ENCODE results near the gene CD83. TPM values are rescaled to one million over a fixed set of nuclear protein-coding genes. Genes with fewer than 3 reads are reported as not detected.

Gene CD83
- total RNA-seq, 1 experiment from 2014 or later, result 15.2 TPM

DNA sequence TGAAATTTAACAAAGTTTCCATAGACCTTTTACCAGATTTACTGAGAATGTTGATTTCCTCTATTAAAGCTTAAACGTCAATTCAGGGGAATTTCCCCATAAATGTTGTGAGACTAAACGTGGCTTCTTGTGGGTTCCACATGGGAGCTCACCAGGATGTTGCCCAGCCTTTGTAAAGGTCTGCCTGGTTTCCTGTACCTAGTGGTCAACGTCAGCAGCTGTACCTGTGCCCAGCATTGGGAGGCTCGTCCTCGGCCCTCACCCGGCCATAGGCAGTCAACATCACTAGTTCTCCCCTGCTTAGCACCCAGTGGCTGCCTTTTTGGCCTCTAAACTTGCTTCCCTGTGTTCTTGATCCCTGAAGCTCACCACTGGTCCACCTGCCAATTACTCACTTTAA lies 22.1 kb upstream of the CD83 start:
- H3F3A ChIP-seq (ENCODE audit: low read length, unreplicated experiment), result no peaks in the 10 kb centered on the region
- H3K79me2 ChIP-seq (ENCODE audit: low read length), result no peaks in the 10 kb centered on the region
- H3K9ac ChIP-seq (ENCODE audit: low read length), result no peak overlapping the region
- POLR2A ChIA-PET (ENCODE audit: unreplicated experiment), result no interaction called here
- intact Hi-C loops (cut with micrococcal nuclease), result no loop called here
- H4K20me1 ChIP-seq (ENCODE audit: low read length), result no peaks in the 10 kb centered on the region
- H3K4me1 ChIP-seq (ENCODE audit: insufficient read depth, low read length), result no peaks in the 10 kb centered on the region
- no peak overlapping the region for H3K4me2 ChIP-seq (ENCODE audit: low read length)
- TF ChIP-seq, protein P1, sequence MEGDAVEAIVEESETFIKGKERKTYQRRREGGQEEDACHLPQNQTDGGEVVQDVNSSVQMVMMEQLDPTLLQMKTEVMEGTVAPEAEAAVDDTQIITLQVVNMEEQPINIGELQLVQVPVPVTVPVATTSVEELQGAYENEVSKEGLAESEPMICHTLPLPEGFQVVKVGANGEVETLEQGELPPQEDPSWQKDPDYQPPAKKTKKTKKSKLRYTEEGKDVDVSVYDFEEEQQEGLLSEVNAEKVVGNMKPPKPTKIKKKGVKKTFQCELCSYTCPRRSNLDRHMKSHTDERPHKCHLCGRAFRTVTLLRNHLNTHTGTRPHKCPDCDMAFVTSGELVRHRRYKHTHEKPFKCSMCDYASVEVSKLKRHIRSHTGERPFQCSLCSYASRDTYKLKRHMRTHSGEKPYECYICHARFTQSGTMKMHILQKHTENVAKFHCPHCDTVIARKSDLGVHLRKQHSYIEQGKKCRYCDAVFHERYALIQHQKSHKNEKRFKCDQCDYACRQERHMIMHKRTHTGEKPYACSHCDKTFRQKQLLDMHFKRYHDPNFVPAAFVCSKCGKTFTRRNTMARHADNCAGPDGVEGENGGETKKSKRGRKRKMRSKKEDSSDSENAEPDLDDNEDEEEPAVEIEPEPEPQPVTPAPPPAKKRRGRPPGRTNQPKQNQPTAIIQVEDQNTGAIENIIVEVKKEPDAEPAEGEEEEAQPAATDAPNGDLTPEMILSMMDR (conservative IDR thresholded peaks at IDR 0.05; ENCODE audit: low read depth, low read length), result no peak
- TF ChIP-seq EZH2phosphoT487 (IDR thresholded peaks at IDR 0.05; ENCODE audit: borderline replicate concordance, low read length) (no peak), EZH2 (IDR thresholded peaks at IDR 0.05; ENCODE audit: low read length, unreplicated experiment) (no peak)
- H3K27ac ChIP-seq (ENCODE audit: low read length), result no peak overlapping the region
- no peaks in the 10 kb centered on the region for H3K27me3 ChIP-seq (ENCODE audit: low read length)
- no TSS peak for BruUV-seq (replicated peaks)
- H2AFZ ChIP-seq (ENCODE audit: low read length), result no peak overlapping the region
- H3K4me3 ChIP-seq (ENCODE audit: low read length), result no peak overlapping the region
- H3K36me3 ChIP-seq (ENCODE audit: low read depth, low read length), result no peaks in the 10 kb centered on the region
- H3K9me2 ChIP-seq (replicated peaks; ENCODE audit: low read length), result no peaks in the 10 kb centered on the region
- H3K9me3 ChIP-seq (ENCODE audit: low read length), result no peaks in the 10 kb centered on the region
- DNase-seq (no peak), ATAC-seq (no peak)
- CTCF ChIA-PET, result no interaction called here

DNA sequence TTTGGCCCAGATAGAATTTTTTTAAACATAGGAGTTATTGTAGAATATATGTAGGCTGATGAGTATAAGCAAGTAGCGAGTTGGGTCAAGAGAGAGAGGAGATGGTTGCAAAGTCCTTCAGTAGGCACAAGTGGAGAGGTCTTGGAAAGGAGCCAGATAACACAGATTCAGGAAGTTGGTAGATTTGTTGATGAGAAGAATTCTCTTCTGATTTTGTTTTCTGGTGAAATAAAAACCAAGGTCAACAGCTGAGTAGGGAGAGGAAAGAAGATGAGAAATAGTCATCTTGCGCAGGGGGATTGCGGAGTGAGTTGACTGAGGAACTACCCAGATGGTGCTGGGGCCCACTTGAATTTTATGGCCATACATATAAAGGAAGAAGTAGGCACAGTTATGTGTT lies 17.4 kb upstream of the CD83 start:
- no peak overlapping the region for H3K4me2 ChIP-seq (ENCODE audit: low read length)
- TF ChIP-seq EZH2phosphoT487 (IDR thresholded peaks at IDR 0.05; ENCODE audit: borderline replicate concordance, low read length), result no peak
- TF ChIP-seq, protein P1 (conservative IDR thresholded peaks at IDR 0.05; ENCODE audit: low read depth, low read length), result no peak
- TF ChIP-seq EZH2 (IDR thresholded peaks at IDR 0.05; ENCODE audit: low read length, unreplicated experiment), result no peak
- H3F3A ChIP-seq (ENCODE audit: low read length, unreplicated experiment), result no peaks in the 10 kb centered on the region
- H3K9ac ChIP-seq (ENCODE audit: low read length), result no peak overlapping the region
- intact Hi-C loops (cut with micrococcal nuclease), result no loop called here
- no peaks in the 10 kb centered on the region; the same call in 1 of the 2 replicates for H3K27me3 ChIP-seq (ENCODE audit: low read length)
- H3K4me1 ChIP-seq (ENCODE audit: insufficient read depth, low read length), result no peaks in the 10 kb centered on the region
- no peak overlapping the region for H2AFZ ChIP-seq (ENCODE audit: low read length)
- ATAC-seq, result no peak
- no peaks in the 10 kb centered on the region for H4K20me1 ChIP-seq (ENCODE audit: low read length)
- ChIA-PET CTCF (no interaction called here), POLR2A (ENCODE audit: unreplicated experiment) (no interaction called here)
- no peak overlapping the region for H3K4me3 ChIP-seq (ENCODE audit: low read length)
- no TSS peak for BruUV-seq (replicated peaks)
- H3K9me3 ChIP-seq (ENCODE audit: low read length), result no peaks in the 10 kb centered on the region
- H3K27ac ChIP-seq (ENCODE audit: low read length), result no peak overlapping the region
- no peaks in the 10 kb centered on the region for H3K79me2 ChIP-seq (ENCODE audit: low read length)
- H3K36me3 ChIP-seq (ENCODE audit: low read depth, low read length), result no peaks in the 10 kb centered on the region
- no peaks in the 10 kb centered on the region for H3K9me2 ChIP-seq (replicated peaks; ENCODE audit: low read length)
- DNase-seq, result no peak

DNA sequence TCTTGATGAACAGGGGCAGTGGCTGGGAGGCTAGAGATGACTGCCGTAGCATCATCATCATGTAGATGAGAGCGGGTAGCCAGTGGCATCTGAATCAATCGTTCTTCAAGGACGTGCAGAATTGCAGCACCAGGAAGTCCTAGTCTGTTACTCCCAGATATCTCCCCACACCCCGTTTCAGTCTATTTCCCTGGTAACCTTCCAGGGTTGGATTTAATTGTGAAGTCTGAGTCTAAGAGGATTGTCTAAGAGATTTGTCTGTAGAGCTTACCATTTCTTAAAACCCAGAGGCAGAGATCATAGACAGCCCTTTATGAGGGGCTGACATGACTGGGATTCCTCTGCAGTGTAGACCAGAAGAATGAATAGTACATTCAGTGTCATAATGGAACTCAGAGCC lies 16.6 kb upstream of the CD83 start:
- CTCF ChIA-PET, result no interaction called here
- no TSS peak for BruUV-seq (replicated peaks)
- no peaks in the 10 kb centered on the region for H3K4me1 ChIP-seq (ENCODE audit: insufficient read depth, low read length)

More for the DNA sequence above, 16.6 kb upstream of the CD83 start:
- Histone ChIP-seq H3K9me2 (replicated peaks; ENCODE audit: low read length) (no peaks in the 10 kb centered on the region), H2AFZ (ENCODE audit: low read length) (no peak overlapping the region), H3K27ac (ENCODE audit: low read length) (no peak overlapping the region), H3F3A (ENCODE audit: low read length, unreplicated experiment) (no peaks in the 10 kb centered on the region), H3K36me3 (ENCODE audit: low read depth, low read length) (no peaks in the 10 kb centered on the region), H3K9ac (ENCODE audit: low read length) (no peak overlapping the region), H3K9me3 (ENCODE audit: low read length) (no peaks in the 10 kb centered on the region), H4K20me1 (ENCODE audit: low read length) (no peaks in the 10 kb centered on the region), H3K27me3 (ENCODE audit: low read length) (no peaks in the 10 kb centered on the region; the same call in 1 of the 2 replicates), H3K79me2 (ENCODE audit: low read length) (no peaks in the 10 kb centered on the region), H3K4me3 (ENCODE audit: low read length) (no peak overlapping the region), H3K4me2 (ENCODE audit: low read length) (no peak overlapping the region)
- intact Hi-C loops (cut with micrococcal nuclease), result no loop called here
- TF ChIP-seq, protein P1 (conservative IDR thresholded peaks at IDR 0.05; ENCODE audit: low read depth, low read length), result no peak
- TF ChIP-seq EZH2 (IDR thresholded peaks at IDR 0.05; ENCODE audit: low read length, unreplicated experiment) (no peak), EZH2phosphoT487 (IDR thresholded peaks at IDR 0.05; ENCODE audit: borderline replicate concordance, low read length) (no peak)
- DNase-seq (no peak), ATAC-seq (no peak)
- POLR2A ChIA-PET (ENCODE audit: unreplicated experiment), result no interaction called here
